ENCODE measurements around the gene IQCF5.
"Not testable (repeated sequence)": the region's sequence is repeated elsewhere in the genome, so short reads cannot be mapped to it uniquely, and the experiment has no call there.

Gene IQCF5

GRCh38 chr3:51875501-51875900 is at the start of gene IQCF5:
Gene IQCF5 (minus strand): TSS chr3:51875601. CDS start chr3:51875531, 70 bp downstream.
- FAIRE-seq = no peak

GRCh38 chr3:51921081-51921578 is 45.7 kb upstream of the IQCF5 start:
- FAIRE-seq = no peak

GRCh38 chr3:51916418-51916817 is 41.0 kb upstream of the IQCF5 start:
- FAIRE-seq = no peak

GRCh38 chr3:51908026-51908425 is 32.6 kb upstream of the IQCF5 start:
- FAIRE-seq = no peak

GRCh38 chr3:51904034-51904823 is 28.8 kb upstream of the IQCF5 start:
- FAIRE-seq = no peak

- FAIRE-seq = not testable (repeated sequence)
These were observed 27.0 kb upstream of the IQCF5 start for GRCh38 chr3:51902361-51902760.

GRCh38 chr3:51900043-51900442 is 24.6 kb upstream of the IQCF5 start:
- not testable (repeated sequence) for FAIRE-seq

GRCh38 chr3:51897391-51897790 is 22.0 kb upstream of the IQCF5 start:
- FAIRE-seq = no peak

- FAIRE-seq = no peak
These were observed 21.4 kb upstream of the IQCF5 start for GRCh38 chr3:51896607-51897305.

GRCh38 chr3:51894939-51895338 is 19.5 kb upstream of the IQCF5 start:
- no peak for FAIRE-seq

- no peak for FAIRE-seq
These were observed 19.0 kb upstream of the IQCF5 start for GRCh38 chr3:51894391-51894790.

- no peak for FAIRE-seq
These were observed 16.0 kb upstream of the IQCF5 start for GRCh38 chr3:51891242-51892039.

- no peak for FAIRE-seq
These were observed 13.2 kb upstream of the IQCF5 start for GRCh38 chr3:51888463-51889105.

GRCh38 chr3:51887620-51888019 is 12.2 kb upstream of the IQCF5 start:
- FAIRE-seq = no peak

- FAIRE-seq = no peak
These were observed 11.0 kb upstream of the IQCF5 start for GRCh38 chr3:51886447-51886846.

- FAIRE-seq = no peak
These were observed 4.5 kb upstream of the IQCF5 start for GRCh38 chr3:51879937-51880336.

GRCh38 chr3:51876186-51876585 is 785 bp upstream of the IQCF5 start:
- no peak for FAIRE-seq

GRCh38 chr3:51874889-51875288 is 512 bp downstream of the IQCF5 start:
- FAIRE-seq = no peak

- no peak for FAIRE-seq
These were observed 990 bp downstream of the IQCF5 start for GRCh38 chr3:51874411-51874810.

- no peak for FAIRE-seq
These were observed 1.5 kb downstream of the IQCF5 start for GRCh38 chr3:51873876-51874275.

- no peak for FAIRE-seq
These were observed 2.1 kb downstream of the IQCF5 start for GRCh38 chr3:51873253-51873766.

- FAIRE-seq = no peak
These were observed 6.1 kb downstream of the IQCF5 start for GRCh38 chr3:51869304-51869703.

- FAIRE-seq = not testable (repeated sequence)
These were observed 6.5 kb downstream of the IQCF5 start for GRCh38 chr3:51868896-51869295.
